ENCODE data around the gene ADGRB2.

Gene ADGRB2

DNA sequence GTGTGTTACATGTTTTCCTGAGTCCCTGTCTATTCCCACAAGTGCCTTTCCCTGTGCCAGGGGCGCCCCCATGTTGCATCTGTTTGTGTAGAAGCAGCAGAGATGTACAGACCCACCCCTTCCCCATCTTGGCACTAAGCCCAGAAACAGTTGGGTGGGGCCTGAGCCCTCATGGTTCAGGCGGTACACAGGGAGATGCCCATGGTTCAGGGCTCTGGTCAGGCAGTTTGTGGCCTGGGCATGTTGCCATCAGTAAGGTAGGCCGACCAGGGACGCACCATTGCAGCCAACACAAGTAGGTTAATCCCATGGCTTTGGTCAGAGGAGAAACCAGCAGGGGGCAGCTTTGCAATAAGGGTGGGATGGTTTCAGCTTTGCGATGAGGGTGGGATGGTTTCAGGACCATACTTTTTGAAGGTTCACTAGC, 914 bp upstream of the ADGRB2 start (continued):
- TF ChIP-seq, protein P1, sequence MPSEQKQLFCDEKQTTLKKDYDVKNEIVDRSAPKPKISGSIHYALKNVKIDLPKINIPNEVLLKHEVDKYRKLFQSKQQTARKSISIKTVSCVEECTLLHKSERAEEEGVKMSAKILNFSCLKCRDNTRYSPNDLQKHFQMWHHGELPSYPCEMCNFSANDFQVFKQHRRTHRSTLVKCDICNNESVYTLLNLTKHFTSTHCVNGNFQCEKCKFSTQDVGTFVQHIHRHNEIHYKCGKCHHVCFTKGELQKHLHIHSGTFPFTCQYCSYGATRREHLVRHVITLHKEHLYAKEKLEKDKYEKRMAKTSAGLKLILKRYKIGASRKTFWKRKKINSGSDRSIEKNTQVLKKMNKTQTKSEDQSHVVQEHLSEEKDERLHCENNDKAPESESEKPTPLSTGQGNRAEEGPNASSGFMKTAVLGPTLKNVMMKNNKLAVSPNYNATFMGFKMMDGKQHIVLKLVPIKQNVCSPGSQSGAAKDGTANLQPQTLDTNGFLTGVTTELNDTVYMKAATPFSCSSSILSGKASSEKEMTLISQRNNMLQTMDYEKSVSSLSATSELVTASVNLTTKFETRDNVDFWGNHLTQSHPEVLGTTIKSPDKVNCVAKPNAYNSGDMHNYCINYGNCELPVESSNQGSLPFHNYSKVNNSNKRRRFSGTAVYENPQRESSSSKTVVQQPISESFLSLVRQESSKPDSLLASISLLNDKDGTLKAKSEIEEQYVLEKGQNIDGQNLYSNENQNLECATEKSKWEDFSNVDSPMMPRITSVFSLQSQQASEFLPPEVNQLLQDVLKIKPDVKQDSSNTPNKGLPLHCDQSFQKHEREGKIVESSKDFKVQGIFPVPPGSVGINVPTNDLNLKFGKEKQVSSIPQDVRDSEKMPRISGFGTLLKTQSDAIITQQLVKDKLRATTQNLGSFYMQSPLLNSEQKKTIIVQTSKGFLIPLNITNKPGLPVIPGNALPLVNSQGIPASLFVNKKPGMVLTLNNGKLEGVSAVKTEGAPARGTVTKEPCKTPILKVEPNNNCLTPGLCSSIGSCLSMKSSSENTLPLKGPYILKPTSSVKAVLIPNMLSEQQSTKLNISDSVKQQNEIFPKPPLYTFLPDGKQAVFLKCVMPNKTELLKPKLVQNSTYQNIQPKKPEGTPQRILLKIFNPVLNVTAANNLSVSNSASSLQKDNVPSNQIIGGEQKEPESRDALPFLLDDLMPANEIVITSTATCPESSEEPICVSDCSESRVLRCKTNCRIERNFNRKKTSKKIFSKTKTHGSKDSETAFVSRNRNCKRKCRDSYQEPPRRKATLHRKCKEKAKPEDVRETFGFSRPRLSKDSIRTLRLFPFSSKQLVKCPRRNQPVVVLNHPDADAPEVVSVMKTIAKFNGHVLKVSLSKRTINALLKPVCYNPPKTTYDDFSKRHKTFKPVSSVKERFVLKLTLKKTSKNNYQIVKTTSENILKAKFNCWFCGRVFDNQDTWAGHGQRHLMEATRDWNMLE (tag by site-specific recombination; conservative IDR thresholded peaks at IDR 0.05; ENCODE audit: low read depth) = no peak
- TF ChIP-seq ZNF530 (tag by site-specific recombination; IDR thresholded peaks at IDR 0.05; ENCODE audit: low read depth) (no peak), ZNF174 (tag by site-specific recombination; IDR thresholded peaks at IDR 0.05) (no peak), GFI1B (tag by site-specific recombination; IDR thresholded peaks at IDR 0.05) (no peak)
- TF ChIP-seq, protein P2, sequence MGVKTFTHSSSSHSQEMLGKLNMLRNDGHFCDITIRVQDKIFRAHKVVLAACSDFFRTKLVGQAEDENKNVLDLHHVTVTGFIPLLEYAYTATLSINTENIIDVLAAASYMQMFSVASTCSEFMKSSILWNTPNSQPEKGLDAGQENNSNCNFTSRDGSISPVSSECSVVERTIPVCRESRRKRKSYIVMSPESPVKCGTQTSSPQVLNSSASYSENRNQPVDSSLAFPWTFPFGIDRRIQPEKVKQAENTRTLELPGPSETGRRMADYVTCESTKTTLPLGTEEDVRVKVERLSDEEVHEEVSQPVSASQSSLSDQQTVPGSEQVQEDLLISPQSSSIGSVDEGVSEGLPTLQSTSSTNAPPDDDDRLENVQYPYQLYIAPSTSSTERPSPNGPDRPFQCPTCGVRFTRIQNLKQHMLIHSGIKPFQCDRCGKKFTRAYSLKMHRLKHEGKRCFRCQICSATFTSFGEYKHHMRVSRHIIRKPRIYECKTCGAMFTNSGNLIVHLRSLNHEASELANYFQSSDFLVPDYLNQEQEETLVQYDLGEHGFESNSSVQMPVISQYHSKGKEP (tag by site-specific recombination; IDR thresholded peaks at IDR 0.05) = no peak
- TF ChIP-seq, protein P3, sequence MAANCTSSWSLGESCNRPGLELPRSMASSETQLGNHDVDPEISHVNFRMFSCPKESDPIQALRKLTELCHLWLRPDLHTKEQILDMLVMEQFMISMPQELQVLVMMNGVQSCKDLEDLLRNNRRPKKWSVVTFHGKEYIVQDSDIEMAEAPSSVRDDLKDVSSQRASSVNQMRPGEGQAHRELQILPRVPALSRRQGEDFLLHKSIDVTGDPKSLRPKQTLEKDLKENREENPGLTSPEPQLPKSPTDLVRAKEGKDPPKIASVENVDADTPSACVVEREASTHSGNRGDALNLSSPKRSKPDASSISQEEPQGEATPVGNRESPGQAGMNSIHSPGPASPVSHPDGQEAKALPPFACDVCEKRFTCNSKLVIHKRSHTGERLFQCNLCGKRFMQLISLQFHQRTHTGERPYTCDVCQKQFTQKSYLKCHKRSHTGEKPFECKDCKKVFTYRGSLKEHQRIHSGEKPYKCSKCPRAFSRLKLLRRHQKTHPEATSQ (tag by site-specific recombination; IDR thresholded peaks at IDR 0.05) = no peak

DNA sequence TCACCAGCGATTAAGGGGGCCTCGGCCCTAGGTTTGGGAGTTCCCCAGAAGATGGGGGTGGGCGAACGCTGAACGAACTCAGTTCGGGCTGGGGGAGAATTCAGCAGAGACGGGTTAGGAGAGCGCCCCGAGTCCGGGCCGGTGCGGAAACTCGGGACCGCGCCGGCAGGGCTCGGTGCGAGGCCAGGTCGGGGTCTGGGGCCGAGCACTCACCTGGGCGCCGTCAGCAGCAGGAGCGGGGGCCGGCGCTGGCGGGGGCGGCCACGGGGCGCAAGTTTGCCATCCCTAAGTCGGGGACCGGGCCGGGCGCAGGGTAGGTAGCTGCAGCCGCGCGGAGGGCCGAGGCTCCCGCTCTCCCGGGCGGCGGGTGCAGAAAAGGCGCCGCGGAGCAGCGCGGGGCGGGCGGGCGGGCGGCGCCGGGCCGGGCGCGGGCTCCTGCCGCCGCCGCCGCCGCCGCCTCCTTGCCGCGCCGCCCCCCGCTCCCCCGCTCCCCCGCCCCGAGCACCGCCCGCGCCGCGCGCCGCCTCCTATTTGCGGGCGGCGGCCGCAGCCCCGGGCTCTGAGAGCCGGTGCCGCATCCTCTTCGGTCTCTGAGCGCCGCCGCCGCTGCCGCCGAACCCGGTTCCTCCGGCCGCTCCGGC, 349 bp downstream of the ADGRB2 start:
- TF ChIP-seq, protein P4, sequence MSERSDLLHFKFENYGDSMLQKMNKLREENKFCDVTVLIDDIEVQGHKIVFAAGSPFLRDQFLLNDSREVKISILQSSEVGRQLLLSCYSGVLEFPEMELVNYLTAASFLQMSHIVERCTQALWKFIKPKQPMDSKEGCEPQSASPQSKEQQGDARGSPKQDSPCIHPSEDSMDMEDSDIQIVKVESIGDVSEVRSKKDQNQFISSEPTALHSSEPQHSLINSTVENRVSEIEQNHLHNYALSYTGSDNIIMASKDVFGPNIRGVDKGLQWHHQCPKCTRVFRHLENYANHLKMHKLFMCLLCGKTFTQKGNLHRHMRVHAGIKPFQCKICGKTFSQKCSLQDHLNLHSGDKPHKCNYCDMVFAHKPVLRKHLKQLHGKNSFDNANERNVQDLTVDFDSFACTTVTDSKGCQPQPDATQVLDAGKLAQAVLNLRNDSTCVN (tag by site-specific recombination; optimal IDR thresholded peaks at IDR 0.05) = peak; percentile 37
- TF ChIP-seq ZNF311 (tag by site-specific recombination; IDR thresholded peaks at IDR 0.05; ENCODE audit: borderline replicate concordance) (no peak), ZBTB8A (tag by site-specific recombination; IDR thresholded peaks at IDR 0.05) (peak; percentile 36; the same call in 1 of the 2 replicates)
- H3K4me3 ChIP-seq (ENCODE audit: low read depth, low read length) = peak overlapping the region; percentile 50
- no peaks in the 10 kb centered on the region for H3K9me3 ChIP-seq (ENCODE audit: control insufficient read depth, insufficient read depth, low read depth, low read length)
- ChIA-PET CTCF (interaction anchor here (0.6 to 7.0 kb wide), 7 partner anchors 11 to 200 kb away, joined by 3 to 51 read pairs (median 4); no protein-coding TSS in a partner anchor), POLR2A (interaction anchor here (1.2 kb wide), 1 partner anchor 299 kb away, joined by 3 read pairs; no protein-coding TSS in a partner anchor)
- H3K36me3 ChIP-seq (ENCODE audit: control insufficient read depth in 2 of 2, insufficient read depth in 1 of 2, low read length in 2 of 2) = no peaks in the 10 kb centered on the region
- no peaks in the 10 kb centered on the region; the same call in 1 of the 2 replicates for H3K4me1 ChIP-seq (ENCODE audit: control insufficient read depth, insufficient read depth, low read length)
- peak overlapping the region; percentile 39; the same call in 1 of the 2 replicates for H3K27ac ChIP-seq (ENCODE audit: extremely low read depth, low read depth, low read length)
